Panc1 (cell line): ENCODE data around the gene CDK5RAP2. TPM values are rescaled to one million over a fixed set of nuclear protein-coding genes. Genes with fewer than 3 reads are reported as not detected.
A peak's percentile ranks its signal among the peaks of the same experiment; 100 is the strongest.
"Not testable (repeated sequence)": the region's sequence is repeated elsewhere in the genome, so short reads cannot be mapped to it uniquely, and the experiment has no call there.

Source experiments
- ATAC-seq: fragments of 200-7000 bp; cut with Tn5 transposase; 2 replicates; pipeline ENCODE4 v1.9.1; 2020; ENCODE audit warnings: mild to moderate bottlenecking, moderate library complexity
- Bru-seq: library from RNA; stranded (reverse); fragments of 400-500 nt; gene quantifications from one replicate; lab custom pipeline; 2021; lab: Mats Ljungman, UMichigan
- BruChase-seq, 2 experiments: library from RNA; stranded (reverse); fragments of 400-500 nt; gene quantifications; one replicate each; lab custom pipeline; 2021; lab: Mats Ljungman, UMichigan
- BruUV-seq: library from RNA; stranded (reverse); fragments of 400-500 nt; replicated peaks from 2 replicates; lab custom pipeline; 2021; lab: Mats Ljungman, UMichigan
- CTCF ChIA-PET: fragments of 300-600 bp; sonication (Branson Sonifier 250); formaldehyde crosslinking; loops from one replicate; lab custom pipeline; 2022; ENCODE audit warnings: antibody characterized with exemption; lab: Charles Lee
- POLR2A ChIA-PET: fragments of 300-600 bp; sonication (Branson Sonifier 250); formaldehyde crosslinking; loops from one replicate; lab custom pipeline; 2022; ENCODE audit warnings: antibody characterized with exemption; lab: Charles Lee
- DNase-seq: peaks from one replicate; pipeline ENCODE4 v3.0.0-alpha.2; 2010; ENCODE audit warnings: low read depth, low spot score
- H3K27ac ChIP-seq: 2 replicates; pipeline ENCODE4 v1.5.1; 2011; ENCODE audit warnings: mild to moderate bottlenecking, low read length, inconsistent platforms
- H3K27me3 ChIP-seq: fragments of 200-500 bp; sonication (Bioruptor generic); 2 replicates; pipeline ENCODE4 v1.6.0; 2014; ENCODE audit warnings: low read length, inconsistent platforms; ENCODE audit not compliant: control insufficient read depth, insufficient read depth
- H3K36me3 ChIP-seq: fragments of 200-500 bp; sonication (Bioruptor generic); 2 replicates; pipeline ENCODE4 v1.5.1; 2014; ENCODE audit warnings: inconsistent platforms, mild to moderate bottlenecking, low read length, moderate library complexity; ENCODE audit not compliant: control insufficient read depth, insufficient read depth
- H3K4me1 ChIP-seq: 2 replicates; pipeline ENCODE4 v1.5.1; 2011; ENCODE audit warnings: inconsistent platforms, mild to moderate bottlenecking, low read length, moderate library complexity; ENCODE audit not compliant: control insufficient read depth, insufficient read depth
- H3K4me3 ChIP-seq, 2 experiments: 2 replicates each; pipeline ENCODE4 v1.5.1; 2011 to 2012; ENCODE audit warnings: low read depth in 2 of 2, low read length in 2 of 2, mild to moderate bottlenecking in 2 of 2, inconsistent platforms in 1 of 2, moderate library complexity in 1 of 2
- H3K9me3 ChIP-seq: fragments of 200-500 bp; sonication (Bioruptor generic); 2 replicates; pipeline ENCODE4 v1.5.1; 2014; ENCODE audit warnings: low read depth, mild to moderate bottlenecking, inconsistent platforms, low read length, moderate library complexity; ENCODE audit not compliant: control insufficient read depth, insufficient read depth
- POLR2AphosphoS5 ChIP-seq: IDR thresholded peaks from 2 replicates; pipeline ENCODE4 v1.6.1; 2012; ENCODE audit warnings: mild to moderate bottlenecking, low read depth, low read length, moderate library complexity
- REST ChIP-seq, 2 experiments: IDR thresholded peaks; 2 replicates each; pipeline ENCODE4 v1.6.1; 2011 to 2012; ENCODE audit warnings: low read depth in 2 of 2, control low read depth in 1 of 2, low read length in 1 of 2, mild to moderate bottlenecking in 1 of 2, moderate library complexity in 1 of 2; ENCODE audit not compliant: insufficient read depth in 1 of 2
- SIN3A ChIP-seq: IDR thresholded peaks from 2 replicates; pipeline ENCODE4 v1.6.1; 2012; ENCODE audit warnings: low read depth, mild to moderate bottlenecking, low read length, moderate library complexity, borderline replicate concordance; ENCODE audit not compliant: insufficient read depth
- TCF7L2 ChIP-seq: IDR thresholded peaks from 2 replicates; pipeline ENCODE4 v1.6.1; 2011; ENCODE audit warnings: mild to moderate bottlenecking, low read depth, low read length, inconsistent platforms
- in situ Hi-C: cut with HindIII; loops from 2 replicates; pipeline ENCODE4 v1.10.0; 2016; ENCODE audit warnings: low sequenced_read_pairs, low pct_unique_long_range_greater_than_20kb
- intact Hi-C: fragments of 100-400 bp; cut with micrococcal nuclease; formaldehyde crosslinking; loops from one replicate; pipeline ENCODE4 v1.10.0; 2022; ENCODE audit not compliant: unreplicated experiment
- long read RNA-seq: library from polyadenylated mRNA; unstranded; transcript quantifications from one replicate; pipeline ENCODE4 v2.0.0, GENCODE V29; 2021; ENCODE audit not compliant: unreplicated experiment
- polyA plus RNA-seq: library from polyadenylated mRNA; unstranded; fragments of >200 nt; gene quantifications from one replicate; pipeline ENCODE4 v1.2.1, GENCODE V29; 2012; ENCODE audit warnings: missing spikeins; ENCODE audit not compliant: insufficient read length
- total RNA-seq: library from RNA; stranded (reverse); gene quantifications from one replicate; pipeline ENCODE4 v1.2.1, GENCODE V29; 2021; ENCODE audit not compliant: unreplicated experiment

The CDK5RAP2 gene
- 47.7 TPM for total RNA-seq
- 20.5 TPM for polyA plus RNA-seq
- percentile 79 among the genes with signal in this experiment for Bru-seq, nascent RNA
- percentile 73 among the genes with signal in this experiment for BruChase-seq, experiment 1, labeled RNA remaining after a 2-hour chase
- percentile 74 among the genes with signal in this experiment for BruChase-seq, experiment 2, labeled RNA remaining after a 6-hour chase
- long read RNA-seq, full-length matches to known transcripts, result 7 of 45 reads
- long read RNA-seq, partial matches to known transcripts, result 23 of 45 reads
- long read RNA-seq, other reads (novel, unspliced or antisense), result 15 of 45 reads

DNA sequence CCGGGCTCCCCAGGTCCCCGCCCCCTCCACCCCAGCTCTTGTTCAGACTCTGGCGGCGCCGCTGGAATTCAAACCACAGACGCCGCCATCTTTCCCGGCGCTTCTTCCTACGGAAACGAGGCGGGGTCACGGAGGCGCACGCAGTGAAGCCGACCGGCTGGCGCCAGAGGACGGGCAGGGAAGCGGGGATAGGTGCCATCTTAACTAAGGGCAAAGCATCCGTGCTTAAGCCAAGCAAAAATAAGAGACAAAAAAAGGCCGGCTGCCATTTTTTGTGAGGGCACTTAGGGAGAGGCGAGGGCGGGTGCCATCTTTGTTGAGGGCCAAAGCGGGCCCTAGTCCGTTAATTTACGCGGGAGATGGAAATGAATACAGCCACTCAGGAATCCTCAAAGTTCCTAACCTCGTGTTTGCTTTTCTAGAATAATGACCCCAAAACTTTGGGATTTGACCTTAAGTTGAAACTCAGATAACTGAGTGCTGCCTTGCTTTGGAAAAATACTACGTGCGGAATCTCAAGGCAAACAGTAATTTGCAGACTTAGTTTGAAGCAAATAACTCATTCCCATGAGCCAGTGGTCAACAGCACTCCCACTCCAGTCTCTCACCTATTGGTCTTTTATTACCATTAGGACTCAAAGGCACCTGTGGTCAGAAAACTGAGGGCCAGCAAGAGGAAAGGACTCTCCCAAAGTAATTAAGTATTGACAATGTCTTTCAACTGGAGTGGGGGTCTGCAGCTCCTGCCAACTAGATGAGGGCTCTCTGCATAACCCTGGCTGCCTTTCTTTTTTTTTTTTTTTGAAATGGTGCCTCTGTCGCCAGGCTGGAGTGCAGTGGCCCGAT, at the start of gene CDK5RAP2:
Gene CDK5RAP2, minus strand, starts transcription at position 117 of the 846 bp plus-strand sequence. CDS start 189 bp downstream, outside the sequence.
- TF ChIP-seq SIN3A, result no peak
- TF ChIP-seq TCF7L2, result no peak; the same call in 1 of the 2 replicates
- no peak for TF ChIP-seq REST (IDR thresholded peaks at IDR 0.05; ENCODE audit: insufficient read depth in 1 of 2, low read depth in 2 of 2, low read length in 1 of 2)
- TF ChIP-seq POLR2AphosphoS5, result peak; percentile 62
- Histone ChIP-seq H3K9me3 (no peaks in the 10 kb centered on the region), H3K27me3 (no peaks in the 10 kb centered on the region), H3K36me3 (peaks cover 2% of the 10 kb centered on the region; the same call in 1 of the 2 replicates), H3K4me3 (peak within 1 kb of the TSS; percentile 72 to 91), H3K4me1 (peaks cover 3% of the 10 kb centered on the region; the same call in 1 of the 2 replicates), H3K27ac (peak within 1 kb of the TSS; percentile 96)
- intact Hi-C loops, result no loop called here
- in situ Hi-C loops, result no loop called here
- BruUV-seq, result no TSS peak
- DNase-seq, result peak; percentile 82
- ChIA-PET POLR2A (interaction anchor here (0.7 kb wide), 1 partner anchor 198 kb away, joined by 8 read pairs; no protein-coding TSS in a partner anchor), CTCF (no interaction called here)
- ATAC-seq, result peak; percentile 99

DNA sequence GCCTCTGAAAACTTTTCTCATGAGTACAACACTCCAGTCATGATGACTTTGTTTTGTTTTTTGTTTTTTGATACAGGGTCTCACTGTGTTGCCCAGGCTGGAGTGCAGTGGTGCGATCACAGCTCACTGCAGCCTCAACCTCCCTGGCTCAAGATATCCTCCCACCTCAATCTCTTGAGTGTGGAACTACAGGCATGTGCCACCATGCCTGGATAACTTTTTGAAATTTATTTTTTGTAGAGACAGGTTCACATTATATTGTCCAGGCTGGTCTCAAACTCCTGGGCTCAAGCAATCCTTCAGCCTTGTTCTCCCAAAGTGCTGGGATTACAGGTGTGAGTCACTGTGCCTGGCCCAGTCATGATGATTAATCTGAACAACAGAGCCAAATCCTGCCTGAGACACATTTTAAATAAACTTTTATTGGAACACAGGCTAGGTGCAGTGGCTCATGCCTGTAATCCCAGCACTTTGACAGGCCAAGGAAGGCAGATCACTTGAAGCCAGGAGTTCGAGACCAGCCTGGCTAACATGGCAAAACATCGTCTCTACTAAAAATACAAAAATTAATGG, 49.0 kb upstream of the CDK5RAP2 start:
- H3K9me3 ChIP-seq, DNase-seq, POLR2A ChIA-PET, CTCF ChIA-PET, H3K27me3 ChIP-seq, intact Hi-C loops, H3K36me3 ChIP-seq, BruUV-seq, H3K4me3 ChIP-seq, H3K27ac ChIP-seq, in situ Hi-C loops, H3K4me1 ChIP-seq: not testable (repeated sequence)
- ATAC-seq, result peak; percentile 83
